HFFc6 (cell line): ENCODE results near the gene FREM1. TPM values are rescaled to one million over a fixed set of nuclear protein-coding genes. Genes with fewer than 3 reads are reported as not detected.

Source experiments
- DNase-seq: peaks from one replicate; pipeline ENCODE4 v3.0.0-alpha.2; 2018
- H3K27ac Mint-ChIP-seq: 2 replicates; pipeline ENCODE4 v1.8.0; 2020; ENCODE audit warnings: mild to moderate bottlenecking, mixed read lengths
- H3K27me3 Mint-ChIP-seq: 2 replicates; pipeline ENCODE4 v1.8.0; 2021; ENCODE audit warnings: mild to moderate bottlenecking, moderate library complexity, mixed read lengths; ENCODE audit not compliant: insufficient read depth
- H3K36me3 Mint-ChIP-seq: 2 replicates; pipeline ENCODE4 v1.8.0; 2021; ENCODE audit warnings: low read depth, mixed read lengths
- H3K4me1 Mint-ChIP-seq: 2 replicates; pipeline ENCODE4 v1.8.0; 2020; ENCODE audit warnings: low read depth, mixed read lengths
- H3K4me3 Mint-ChIP-seq: 2 replicates; pipeline ENCODE4 v1.8.0; 2020; ENCODE audit warnings: mild to moderate bottlenecking, moderate library complexity, mixed read lengths
- H3K9me3 Mint-ChIP-seq: 2 replicates; pipeline ENCODE4 v1.8.0; 2020; ENCODE audit warnings: mild to moderate bottlenecking, mixed read lengths
- total RNA-seq, 6 experiments: library from RNA; stranded (reverse); fragmentation: NEBNext Ultra II Directional; extraction: Animal tissue kit (Norgen Biotek cat#: 25700); gene quantifications; 2 replicates in 1 of 6; 3 replicates in 5 of 6; pipeline ENCODE4 v1.2.3, GENCODE V29; 2021
- TF ChIP-seq, protein P1 (sequence below): fragments of 200-600 bp; sonication (generic); IDR thresholded peaks from 2 replicates; pipeline ENCODE4 v1.5.0; 2021; ENCODE audit warnings: antibody characterized with exemption, mild to moderate bottlenecking

FREM1 gene
- total RNA-seq, 6 experiments from 2014 or later, result 0.03 to 0.16 (median 0.06) TPM; not detected in 2

DNA sequence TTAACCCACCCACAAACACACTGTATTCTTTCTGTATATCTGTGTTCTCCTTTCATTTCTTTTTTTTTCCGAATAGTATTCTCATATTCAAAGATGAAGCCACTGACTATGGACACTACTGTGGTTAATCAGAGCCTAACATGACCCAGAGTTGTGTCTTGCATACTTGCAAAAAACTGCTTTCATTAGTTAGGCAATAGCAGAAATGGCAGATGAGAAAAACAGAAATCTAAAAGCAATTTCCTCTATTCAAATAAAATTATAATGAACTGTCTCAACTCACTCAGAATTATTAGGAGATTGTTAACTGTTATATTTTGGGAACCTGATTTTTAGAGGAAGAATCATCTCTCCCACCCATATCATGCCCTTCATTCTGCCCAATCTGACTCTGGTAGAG lies 45.9 kb downstream of the FREM1 start:
- TF ChIP-seq, protein P1, sequence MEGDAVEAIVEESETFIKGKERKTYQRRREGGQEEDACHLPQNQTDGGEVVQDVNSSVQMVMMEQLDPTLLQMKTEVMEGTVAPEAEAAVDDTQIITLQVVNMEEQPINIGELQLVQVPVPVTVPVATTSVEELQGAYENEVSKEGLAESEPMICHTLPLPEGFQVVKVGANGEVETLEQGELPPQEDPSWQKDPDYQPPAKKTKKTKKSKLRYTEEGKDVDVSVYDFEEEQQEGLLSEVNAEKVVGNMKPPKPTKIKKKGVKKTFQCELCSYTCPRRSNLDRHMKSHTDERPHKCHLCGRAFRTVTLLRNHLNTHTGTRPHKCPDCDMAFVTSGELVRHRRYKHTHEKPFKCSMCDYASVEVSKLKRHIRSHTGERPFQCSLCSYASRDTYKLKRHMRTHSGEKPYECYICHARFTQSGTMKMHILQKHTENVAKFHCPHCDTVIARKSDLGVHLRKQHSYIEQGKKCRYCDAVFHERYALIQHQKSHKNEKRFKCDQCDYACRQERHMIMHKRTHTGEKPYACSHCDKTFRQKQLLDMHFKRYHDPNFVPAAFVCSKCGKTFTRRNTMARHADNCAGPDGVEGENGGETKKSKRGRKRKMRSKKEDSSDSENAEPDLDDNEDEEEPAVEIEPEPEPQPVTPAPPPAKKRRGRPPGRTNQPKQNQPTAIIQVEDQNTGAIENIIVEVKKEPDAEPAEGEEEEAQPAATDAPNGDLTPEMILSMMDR, result no peak
- Mint-ChIP-seq H3K36me3 (no peaks in the 10 kb centered on the region), H3K27ac (no peak overlapping the region), H3K4me3 (no peak overlapping the region), H3K27me3 (no peaks in the 10 kb centered on the region; the same call in 1 of the 2 replicates), H3K4me1 (no peaks in the 10 kb centered on the region), H3K9me3 (peaks cover 3% of the 10 kb centered on the region; the same call in 1 of the 2 replicates)
- no peak for DNase-seq

DNA sequence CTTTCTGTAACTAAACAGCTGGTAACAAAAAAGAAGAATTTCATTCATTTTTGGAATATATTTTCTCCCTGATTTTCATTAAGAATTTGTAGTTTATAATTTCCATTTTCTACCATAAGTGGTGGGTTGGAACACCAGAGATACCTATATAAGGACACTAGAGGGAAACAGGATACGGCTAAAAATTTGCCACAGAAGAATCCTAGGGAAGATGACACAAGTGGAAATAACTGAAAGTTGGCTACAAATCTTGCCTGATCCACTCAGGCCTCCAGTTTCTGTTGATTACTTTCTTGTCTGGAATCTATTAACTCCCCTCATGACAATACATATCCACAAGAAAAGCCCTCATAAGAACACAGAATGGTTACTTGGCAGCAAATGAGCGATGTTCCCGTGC lies 46.8 kb downstream of the FREM1 start:
- no peaks in the 10 kb centered on the region for H3K4me1 Mint-ChIP-seq
- H3K27ac Mint-ChIP-seq, result no peak overlapping the region
- no peaks in the 10 kb centered on the region for H3K36me3 Mint-ChIP-seq
- no peak overlapping the region for H3K4me3 Mint-ChIP-seq
- no peaks in the 10 kb centered on the region; the same call in 1 of the 2 replicates for H3K27me3 Mint-ChIP-seq
- no peaks in the 10 kb centered on the region; the same call in 1 of the 2 replicates for H3K9me3 Mint-ChIP-seq
- DNase-seq, result no peak
- TF ChIP-seq, protein P1, result peak; percentile 9; the same call in 1 of the 2 replicates

DNA sequence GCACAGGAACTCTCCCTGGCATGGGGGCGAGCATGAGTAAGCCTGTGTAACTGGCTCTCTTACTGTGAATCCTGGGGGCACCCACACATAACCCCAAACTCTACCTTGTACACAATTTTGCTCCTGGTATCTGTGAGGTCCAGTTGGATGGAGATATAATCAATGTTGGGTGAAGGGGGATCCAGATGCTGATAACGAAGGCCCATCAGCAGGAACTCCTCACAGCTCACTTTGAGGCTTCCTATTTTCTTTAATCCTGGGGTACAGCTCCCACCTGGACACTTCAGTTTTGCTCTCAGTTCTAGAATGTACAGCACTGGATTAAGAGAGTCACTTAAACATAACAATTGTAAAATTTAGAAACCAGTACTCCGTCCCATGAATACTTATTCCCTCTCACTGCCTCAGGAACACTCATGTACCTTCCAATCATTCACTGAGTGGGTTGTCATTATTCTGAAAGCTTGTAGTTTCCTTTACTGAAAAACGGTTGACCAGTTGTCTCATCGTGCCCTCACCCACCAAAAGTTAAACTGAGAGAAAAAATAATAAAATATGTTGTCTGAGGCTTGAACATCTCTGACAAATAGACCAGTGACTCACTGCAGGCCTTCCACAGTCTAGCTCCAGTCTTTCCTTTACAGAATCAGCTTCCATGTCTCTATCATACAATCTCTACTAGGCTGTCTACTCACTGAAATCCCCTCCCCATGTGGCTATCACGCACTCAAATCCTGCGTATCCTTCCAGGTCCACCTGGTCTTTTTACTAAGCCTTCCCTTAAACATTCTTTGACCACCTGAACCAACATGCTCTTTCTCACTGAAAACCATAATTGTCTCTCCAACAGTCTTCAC lies 52.6 kb downstream of the FREM1 start:
- Mint-ChIP-seq H3K9me3 (peaks cover 10% of the 10 kb centered on the region; the same call in 1 of the 2 replicates), H3K27me3 (no peaks in the 10 kb centered on the region), H3K4me3 (no peak overlapping the region), H3K27ac (no peak overlapping the region), H3K36me3 (no peaks in the 10 kb centered on the region), H3K4me1 (no peaks in the 10 kb centered on the region)
- TF ChIP-seq, protein P1, result no peak
- DNase-seq, result no peak

DNA sequence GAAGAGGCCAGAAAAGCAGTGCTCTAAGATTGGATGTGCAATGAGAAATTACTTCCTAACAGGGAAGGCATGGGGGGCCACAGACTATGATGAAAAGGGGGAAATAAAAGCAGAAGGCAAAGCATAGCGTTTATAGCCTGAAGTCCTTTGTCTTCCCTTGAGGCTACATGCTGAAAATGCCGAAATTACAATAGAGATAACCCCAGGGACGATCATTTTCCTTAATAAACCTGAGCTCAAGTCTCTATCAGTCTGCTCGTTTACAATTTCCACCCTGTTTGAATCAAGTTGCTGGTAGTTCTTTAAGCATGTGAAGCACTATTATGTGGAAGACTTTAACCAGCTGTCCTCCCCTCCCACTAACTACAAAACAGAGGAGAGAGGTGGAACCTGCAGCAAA lies 60.4 kb downstream of the FREM1 start:
- H3K4me1 Mint-ChIP-seq, result no peaks in the 10 kb centered on the region
- TF ChIP-seq, protein P1, result no peak
- DNase-seq, result no peak
- H3K36me3 Mint-ChIP-seq, result no peaks in the 10 kb centered on the region
- no peaks in the 10 kb centered on the region; the same call in 1 of the 2 replicates for H3K27me3 Mint-ChIP-seq
- no peak overlapping the region for H3K4me3 Mint-ChIP-seq
- no peak overlapping the region for H3K27ac Mint-ChIP-seq
- peaks cover 7% of the 10 kb centered on the region; the same call in 1 of the 2 replicates for H3K9me3 Mint-ChIP-seq

DNA sequence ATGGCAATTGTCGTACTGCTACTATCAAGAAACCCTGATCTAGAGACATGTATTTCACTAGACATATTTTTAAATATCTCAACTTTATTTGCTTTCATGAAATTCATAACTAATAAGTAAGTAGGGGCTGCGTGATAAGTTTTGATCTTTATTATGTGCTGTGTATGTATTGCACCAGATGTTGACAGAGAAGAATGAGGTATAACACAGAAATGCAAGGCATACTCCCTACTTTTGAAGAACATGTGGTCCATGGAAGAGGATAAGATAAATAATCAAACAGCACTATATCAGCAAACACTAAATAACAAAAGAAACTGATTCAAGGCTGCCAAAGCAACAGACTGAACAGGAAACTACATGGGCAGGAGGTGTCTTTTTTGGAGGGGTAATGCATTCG lies 60.9 kb downstream of the FREM1 start:
- no peaks in the 10 kb centered on the region; the same call in 1 of the 2 replicates for H3K27me3 Mint-ChIP-seq
- no peaks in the 10 kb centered on the region for H3K4me1 Mint-ChIP-seq

More for the DNA sequence above, 60.9 kb downstream of the FREM1 start:
- H3K36me3 Mint-ChIP-seq, result no peaks in the 10 kb centered on the region
- no peak overlapping the region for H3K4me3 Mint-ChIP-seq
- H3K27ac Mint-ChIP-seq, result no peak overlapping the region
- TF ChIP-seq, protein P1, result no peak
- peaks cover 7% of the 10 kb centered on the region; the same call in 1 of the 2 replicates for H3K9me3 Mint-ChIP-seq
- DNase-seq, result no peak
